OCI-LY1 (cell line): ENCODE results near the gene PREB.

ENCODE experiments used
- H2AFZ ChIP-seq: fragments of 200-600 bp; sonication (generic), shearing (Covaris generic); 2 replicates; pipeline ENCODE4 v1.6.0; 2014; ENCODE audit warnings: antibody characterized with exemption, mild to moderate bottlenecking, low read length
- H3F3A ChIP-seq: fragments of 200-600 bp; sonication (generic), shearing (Covaris generic); 2 replicates; pipeline ENCODE4 v1.6.0; 2014; ENCODE audit warnings: mild to moderate bottlenecking, antibody characterized with exemption, low read length, moderate library complexity; ENCODE audit not compliant: insufficient read depth
- H3K27ac ChIP-seq: fragments of 200-600 bp; sonication (generic); 2 replicates; pipeline ENCODE4 v1.5.1; 2014; ENCODE audit warnings: low read length, mixed run types, mild to moderate bottlenecking, low read depth; ENCODE audit not compliant: poor library complexity, severe bottlenecking
- H3K27me3 ChIP-seq: fragments of 200-600 bp; sonication (generic); 2 replicates; pipeline ENCODE4 v1.6.0; 2014; ENCODE audit warnings: antibody characterized with exemption, mild to moderate bottlenecking, low read length, moderate library complexity; ENCODE audit not compliant: insufficient read depth
- H3K36me3 ChIP-seq: fragments of 200-600 bp; sonication (generic); 2 replicates; pipeline ENCODE4 v1.6.1; 2014; ENCODE audit warnings: mild to moderate bottlenecking, antibody characterized with exemption, low read length, moderate library complexity, mixed read lengths; ENCODE audit not compliant: insufficient read depth
- H3K4me1 ChIP-seq: fragments of 200-600 bp; sonication (generic); 2 replicates; pipeline ENCODE4 v1.5.1; 2014; ENCODE audit warnings: mild to moderate bottlenecking, low read length, moderate library complexity; ENCODE audit not compliant: insufficient read depth, severe bottlenecking
- H3K4me2 ChIP-seq: fragments of 200-600 bp; sonication (generic), shearing (Covaris generic); 2 replicates; pipeline ENCODE4 v1.6.1; 2014; ENCODE audit warnings: low read length
- H3K4me3 ChIP-seq: fragments of 200-600 bp; sonication (generic); 2 replicates; pipeline ENCODE4 v1.5.1; 2014; ENCODE audit warnings: low read length, low read depth, mild to moderate bottlenecking, mixed read lengths; ENCODE audit not compliant: poor library complexity, severe bottlenecking
- H3K79me2 ChIP-seq: fragments of 200-600 bp; shearing (Covaris generic); 2 replicates; pipeline ENCODE4 v1.6.1; 2016; ENCODE audit warnings: mixed run types, low read length, mixed read lengths; ENCODE audit not compliant: insufficient read depth
- H3K9ac ChIP-seq: fragments of 200-600 bp; sonication (generic), shearing (Covaris generic); 2 replicates; pipeline ENCODE4 v1.6.1; 2014; ENCODE audit warnings: mild to moderate bottlenecking, low read length, mixed read lengths
- H3K9me2 ChIP-seq: fragments of 200-600 bp; sonication (generic), shearing (Covaris generic); 2 replicates; pipeline ENCODE4 v1.6.1; 2014; ENCODE audit warnings: low read depth, mild to moderate bottlenecking, low read length, mixed read lengths
- H3K9me3 ChIP-seq: fragments of 200-600 bp; shearing (Covaris generic); 2 replicates; pipeline ENCODE4 v1.6.1; 2014; ENCODE audit warnings: low read length, mixed read lengths
- H4K20me1 ChIP-seq: fragments of 200-600 bp; sonication (generic), shearing (Covaris generic); 2 replicates; pipeline ENCODE4 v1.6.0; 2016; ENCODE audit warnings: mild to moderate bottlenecking, low read length; ENCODE audit not compliant: insufficient read depth
- CTCF ChIP-seq: fragments of 200-600 bp; sonication (generic), shearing (Covaris generic); IDR thresholded peaks from 2 replicates; pipeline ENCODE4 v1.5.1; 2017; ENCODE audit warnings: mild to moderate bottlenecking, antibody characterized with exemption, low read length, moderate library complexity, mixed read lengths
- EZH2 ChIP-seq: fragments of 200-600 bp; sonication (generic), shearing (Covaris generic); IDR thresholded peaks from 2 replicates; pipeline ENCODE4 v1.8.0; 2017; ENCODE audit warnings: borderline replicate concordance, mixed run types, mild to moderate bottlenecking, antibody characterized with exemption, low read length, moderate library complexity, mixed read lengths

The PREB gene

GRCh38 chr2:27134781-27135477 is 493 bp upstream of the PREB start:
- Histone ChIP-seq H3K4me2 (peak overlapping the region; percentile 63), H3K79me2 (no peaks in the 10 kb centered on the region), H3K36me3 (peaks cover 30% of the 10 kb centered on the region), H3K9me3 (no peaks in the 10 kb centered on the region), H2AFZ (no peak overlapping the region), H3K4me1 (peaks cover 15% of the 10 kb centered on the region), H3K9me2 (no peaks in the 10 kb centered on the region), H3K9ac (peak overlapping the region; percentile 41; the same call in 1 of the 2 replicates), H3F3A (no peaks in the 10 kb centered on the region), H3K27ac (no peak overlapping the region), H3K4me3 (peak overlapping the region; percentile 86), H3K27me3 (0 out of 2 replicates have a peak, but pooled peaks cover 6% of the 10 kb centered on the region), H4K20me1 (no peaks in the 10 kb centered on the region)
- no peak for TF ChIP-seq CTCF
- TF ChIP-seq EZH2: no peak

GRCh38 chr2:27133195-27133875 is 1.1 kb downstream of the PREB start:
- H3K27ac ChIP-seq: no peak overlapping the region

GRCh38 chr2:27131429-27131828 is 3.0 kb downstream of the PREB start:
- peaks cover 15% of the 10 kb centered on the region for H3K4me1 ChIP-seq
- no peaks in the 10 kb centered on the region for H3K9me3 ChIP-seq
- H3K27ac ChIP-seq: no peak overlapping the region
- H3F3A ChIP-seq: no peaks in the 10 kb centered on the region
- TF ChIP-seq EZH2 (no peak), CTCF (no peak)
- H3K9me2 ChIP-seq: no peaks in the 10 kb centered on the region
- H3K27me3 ChIP-seq: no peaks in the 10 kb centered on the region
- H4K20me1 ChIP-seq: no peaks in the 10 kb centered on the region
- H3K4me2 ChIP-seq: no peak overlapping the region
- H3K9ac ChIP-seq: no peak overlapping the region
- H3K4me3 ChIP-seq: no peak overlapping the region
- H3K36me3 ChIP-seq: peaks cover 34% of the 10 kb centered on the region
- no peak overlapping the region for H2AFZ ChIP-seq
- no peaks in the 10 kb centered on the region for H3K79me2 ChIP-seq

More at GRCh38 chr2:27133195-27133875, 1.1 kb downstream of the PREB start:
- Histone ChIP-seq H3K27me3 (no peaks in the 10 kb centered on the region), H3K9ac (peak overlapping the region; percentile 91), H3K4me3 (peak overlapping the region; percentile 86), H3K36me3 (peaks cover 34% of the 10 kb centered on the region), H3F3A (no peaks in the 10 kb centered on the region), H2AFZ (no peak overlapping the region), H3K4me1 (peaks cover 15% of the 10 kb centered on the region), H3K79me2 (no peaks in the 10 kb centered on the region), H3K9me2 (no peaks in the 10 kb centered on the region), H3K4me2 (peak overlapping the region; percentile 72), H3K9me3 (no peaks in the 10 kb centered on the region), H4K20me1 (no peaks in the 10 kb centered on the region)
- no peak for TF ChIP-seq CTCF
- no peak for TF ChIP-seq EZH2
